Vagina (tissue), 2 donors: ENCODE data around the gene EIF3K.

Experiments
- POLR2AphosphoS5 ChIP-seq, 2 donors: sonication (generic); formaldehyde crosslinking; IDR thresholded peaks; one replicate each; pipeline ENCODE4 v1.9.0; 2017; ENCODE audit warnings: antibody characterized with exemption in 2 of 2, mild to moderate bottlenecking in 2 of 2, low read depth in 1 of 2; ENCODE audit not compliant: insufficient read depth in 1 of 2
- TF ChIP-seq, protein P1 (sequence below), 3 experiments: fragments of 450-650 bp in 2 of 3; fragments of 200-600 bp in 1 of 3; sonication (generic) in 1 of 3; IDR thresholded peaks; one replicate each; pipeline ENCODE4 v1.5.1; 2017 to 2019; ENCODE audit warnings: antibody characterized with exemption in 3 of 3, mild to moderate bottlenecking in 2 of 3, moderate library complexity in 2 of 3

DNA sequence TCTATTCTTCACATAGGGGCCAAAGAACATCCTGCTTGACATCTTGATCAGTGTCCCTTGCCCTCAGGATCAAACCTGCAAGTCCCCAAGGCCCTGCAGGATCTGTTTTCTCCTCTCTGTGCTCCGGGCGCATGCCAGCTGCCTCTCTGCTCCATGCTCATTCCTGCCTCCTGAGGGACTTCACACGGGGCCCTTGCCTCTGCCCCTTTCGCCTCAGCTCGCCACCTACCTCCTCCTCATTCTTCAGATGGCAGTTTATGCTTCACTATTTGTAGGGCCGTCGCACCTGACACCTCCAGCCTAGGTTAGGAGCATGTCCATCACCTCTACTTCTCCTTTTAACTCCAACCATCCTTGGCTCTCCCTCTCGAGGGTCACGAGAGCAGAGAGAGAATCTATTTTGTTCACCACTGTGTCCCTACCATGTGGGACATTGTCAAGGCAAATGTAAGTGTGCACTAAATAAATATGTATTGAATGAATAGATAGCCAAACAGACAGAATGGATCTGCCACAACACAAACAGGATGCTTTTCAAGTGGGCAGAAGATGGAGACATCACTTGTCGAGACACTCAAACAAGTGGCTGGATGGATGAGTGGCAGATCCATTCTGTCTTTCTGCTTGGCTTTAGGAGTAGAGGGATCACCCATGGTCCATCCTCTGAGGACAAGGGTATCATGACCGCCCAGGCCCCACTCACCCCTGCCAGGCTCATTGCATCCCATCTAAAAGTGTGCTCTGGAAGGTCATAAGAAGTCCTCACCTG is 58.1 kb downstream of the EIF3K start:
- TF ChIP-seq, protein P1, sequence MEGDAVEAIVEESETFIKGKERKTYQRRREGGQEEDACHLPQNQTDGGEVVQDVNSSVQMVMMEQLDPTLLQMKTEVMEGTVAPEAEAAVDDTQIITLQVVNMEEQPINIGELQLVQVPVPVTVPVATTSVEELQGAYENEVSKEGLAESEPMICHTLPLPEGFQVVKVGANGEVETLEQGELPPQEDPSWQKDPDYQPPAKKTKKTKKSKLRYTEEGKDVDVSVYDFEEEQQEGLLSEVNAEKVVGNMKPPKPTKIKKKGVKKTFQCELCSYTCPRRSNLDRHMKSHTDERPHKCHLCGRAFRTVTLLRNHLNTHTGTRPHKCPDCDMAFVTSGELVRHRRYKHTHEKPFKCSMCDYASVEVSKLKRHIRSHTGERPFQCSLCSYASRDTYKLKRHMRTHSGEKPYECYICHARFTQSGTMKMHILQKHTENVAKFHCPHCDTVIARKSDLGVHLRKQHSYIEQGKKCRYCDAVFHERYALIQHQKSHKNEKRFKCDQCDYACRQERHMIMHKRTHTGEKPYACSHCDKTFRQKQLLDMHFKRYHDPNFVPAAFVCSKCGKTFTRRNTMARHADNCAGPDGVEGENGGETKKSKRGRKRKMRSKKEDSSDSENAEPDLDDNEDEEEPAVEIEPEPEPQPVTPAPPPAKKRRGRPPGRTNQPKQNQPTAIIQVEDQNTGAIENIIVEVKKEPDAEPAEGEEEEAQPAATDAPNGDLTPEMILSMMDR (IDR thresholded peaks at IDR 0.05), result no peak
- TF ChIP-seq POLR2AphosphoS5 (IDR thresholded peaks at IDR 0.05; ENCODE audit: insufficient read depth in 1 of 2, low read depth in 1 of 2), result no peak
